Endodermal cell (in vitro differentiated cells): ENCODE data around the gene RAET1E. TPM values are rescaled to one million over a fixed set of nuclear protein-coding genes. Genes with fewer than 3 reads are reported as not detected.

Experiments used
- DNase-seq: peaks from one replicate; pipeline ENCODE4 v3.0.0-alpha.2; 2017
- H3K27ac ChIP-seq: 2 replicates; pipeline ENCODE4 v1.5.1; 2013; ENCODE audit warnings: mild to moderate bottlenecking, low read depth, low read length, moderate library complexity
- H3K27me3 ChIP-seq: 2 replicates; pipeline ENCODE4 v1.6.1; 2013; ENCODE audit warnings: mild to moderate bottlenecking, low read length, moderate library complexity; ENCODE audit not compliant: insufficient read depth, control insufficient read depth, poor library complexity, severe bottlenecking
- H3K36me3 ChIP-seq: 2 replicates; pipeline ENCODE4 v1.7.0; 2013; ENCODE audit warnings: mild to moderate bottlenecking, low read length, moderate library complexity; ENCODE audit not compliant: control insufficient read depth, insufficient read depth
- H3K4me1 ChIP-seq: one replicate; pipeline ENCODE4 v1.7.0; 2013; ENCODE audit warnings: low read length; ENCODE audit not compliant: control insufficient read depth, insufficient read depth
- H3K4me3 ChIP-seq: 2 replicates; pipeline ENCODE4 v1.5.1; 2013; ENCODE audit warnings: mild to moderate bottlenecking, low read length, moderate library complexity
- H3K9ac ChIP-seq: 2 replicates; pipeline ENCODE4 v1.6.1; 2013; ENCODE audit warnings: mild to moderate bottlenecking, low read length, moderate library complexity; ENCODE audit not compliant: poor library complexity, severe bottlenecking; ENCODE audit errors: extremely low read depth
- H3K9me3 ChIP-seq: 2 replicates; pipeline ENCODE4 v1.6.1; 2013; ENCODE audit warnings: mild to moderate bottlenecking, low read length, moderate library complexity; ENCODE audit not compliant: control insufficient read depth
- H3K27ac Mint-ChIP-seq: 2 replicates; pipeline ENCODE4 v1.8.0; 2020; ENCODE audit warnings: mixed read lengths
- H3K27me3 Mint-ChIP-seq: 2 replicates; pipeline ENCODE4 v1.8.0; 2021; ENCODE audit warnings: mild to moderate bottlenecking, mixed read lengths; ENCODE audit not compliant: insufficient read depth
- H3K36me3 Mint-ChIP-seq: 2 replicates; pipeline ENCODE4 v1.8.0; 2020; ENCODE audit warnings: low read depth, mixed read lengths
- H3K4me1 Mint-ChIP-seq: 2 replicates; pipeline ENCODE4 v1.8.0; 2020; ENCODE audit warnings: mixed read lengths
- H3K4me3 Mint-ChIP-seq: 2 replicates; pipeline ENCODE4 v1.8.0; 2020; ENCODE audit warnings: mild to moderate bottlenecking, moderate library complexity, mixed read lengths
- H3K9me3 Mint-ChIP-seq: 2 replicates; pipeline ENCODE4 v1.8.0; 2020; ENCODE audit warnings: mild to moderate bottlenecking, mixed read lengths
- WGBS, 2 experiments: methylation state at CpG; one replicate each; pipeline versions ENCODE4 v1.1.5 to v1.1.7; 2013; ENCODE audit warnings: missing lambda C conversion rate in 2 of 2, mixed read lengths in 1 of 2; ENCODE audit not compliant: insufficient coverage in 1 of 2, insufficient read length in 1 of 2; 5-methylcytosine and 5-hydroxymethylcytosine counted together
- total RNA-seq, 2 donors: library from RNA; stranded (reverse); fragmentation: NEBNext Ultra II Directional in 1 of 2; extraction: Animal tissue kit (Norgen Biotek cat#: 25700) in 1 of 2; gene quantifications; 2 replicates in 1 of 2; 3 replicates in 1 of 2; pipeline ENCODE4 v1.2.1, GENCODE V29; 2021
- TF ChIP-seq, protein P1 (sequence below): fragments of 200-600 bp; sonication (generic); conservative IDR thresholded peaks from 2 replicates; pipeline ENCODE4 v1.5.0; 2021; ENCODE audit warnings: antibody characterized with exemption, mild to moderate bottlenecking

Gene RAET1E
- total RNA-seq, 2 donors from 2014 or later, result not detected

DNA sequence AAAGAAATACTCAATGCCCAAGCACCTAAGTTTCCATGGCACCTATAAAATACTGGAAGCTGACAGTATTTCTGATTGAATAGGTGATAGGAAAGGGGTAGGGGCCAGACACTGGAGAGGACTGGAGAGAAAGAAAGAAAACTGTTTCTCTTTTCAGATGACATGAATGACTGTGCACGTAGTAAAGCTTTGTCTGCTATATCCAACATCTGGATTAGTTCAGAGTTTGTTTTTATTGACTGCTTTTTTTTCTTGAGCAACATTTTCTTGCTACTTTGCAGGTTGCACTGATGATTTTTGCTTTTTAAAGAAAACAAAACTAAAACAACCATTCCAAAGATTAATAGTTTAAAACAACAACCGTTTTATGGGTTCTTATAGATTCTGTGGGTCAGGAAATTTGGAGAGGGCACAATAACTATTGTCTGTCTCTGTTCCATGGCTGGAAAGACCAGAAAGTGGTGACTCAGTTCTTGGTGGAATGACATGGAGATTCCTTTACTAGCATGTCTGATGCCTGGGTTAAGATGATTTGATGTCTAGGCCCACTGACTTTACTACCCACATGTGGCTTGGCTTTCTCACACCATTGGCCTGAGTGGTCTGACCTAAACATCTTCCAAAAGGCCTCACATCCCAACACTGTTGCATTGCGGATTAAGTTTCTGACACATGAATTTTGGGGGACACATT, 21.5 kb downstream of the RAET1E start:
- peaks cover 46% of the 10 kb centered on the region for H3K27me3 ChIP-seq
- no peak overlapping the region for H3K4me3 ChIP-seq
- TF ChIP-seq, protein P1, sequence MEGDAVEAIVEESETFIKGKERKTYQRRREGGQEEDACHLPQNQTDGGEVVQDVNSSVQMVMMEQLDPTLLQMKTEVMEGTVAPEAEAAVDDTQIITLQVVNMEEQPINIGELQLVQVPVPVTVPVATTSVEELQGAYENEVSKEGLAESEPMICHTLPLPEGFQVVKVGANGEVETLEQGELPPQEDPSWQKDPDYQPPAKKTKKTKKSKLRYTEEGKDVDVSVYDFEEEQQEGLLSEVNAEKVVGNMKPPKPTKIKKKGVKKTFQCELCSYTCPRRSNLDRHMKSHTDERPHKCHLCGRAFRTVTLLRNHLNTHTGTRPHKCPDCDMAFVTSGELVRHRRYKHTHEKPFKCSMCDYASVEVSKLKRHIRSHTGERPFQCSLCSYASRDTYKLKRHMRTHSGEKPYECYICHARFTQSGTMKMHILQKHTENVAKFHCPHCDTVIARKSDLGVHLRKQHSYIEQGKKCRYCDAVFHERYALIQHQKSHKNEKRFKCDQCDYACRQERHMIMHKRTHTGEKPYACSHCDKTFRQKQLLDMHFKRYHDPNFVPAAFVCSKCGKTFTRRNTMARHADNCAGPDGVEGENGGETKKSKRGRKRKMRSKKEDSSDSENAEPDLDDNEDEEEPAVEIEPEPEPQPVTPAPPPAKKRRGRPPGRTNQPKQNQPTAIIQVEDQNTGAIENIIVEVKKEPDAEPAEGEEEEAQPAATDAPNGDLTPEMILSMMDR, result no peak
- H3K9ac ChIP-seq, result no peak overlapping the region
- Mint-ChIP-seq H3K36me3 (no peaks in the 10 kb centered on the region), H3K27me3 (peaks cover 54% of the 10 kb centered on the region), H3K4me3 (no peak overlapping the region), H3K27ac (no peak overlapping the region), H3K4me1 (no peaks in the 10 kb centered on the region), H3K9me3 (peaks cover 4% of the 10 kb centered on the region)
- H3K36me3 ChIP-seq, result no peaks in the 10 kb centered on the region
- peaks cover 2% of the 10 kb centered on the region for H3K4me1 ChIP-seq
- WGBS, 2 experiments, result 89 to 93% methylated on average over 2 to 3 of the region's 3 CpGs
- H3K9me3 ChIP-seq, result peaks cover 9% of the 10 kb centered on the region
- H3K27ac ChIP-seq, result no peak overlapping the region
- DNase-seq, result no peak

DNA sequence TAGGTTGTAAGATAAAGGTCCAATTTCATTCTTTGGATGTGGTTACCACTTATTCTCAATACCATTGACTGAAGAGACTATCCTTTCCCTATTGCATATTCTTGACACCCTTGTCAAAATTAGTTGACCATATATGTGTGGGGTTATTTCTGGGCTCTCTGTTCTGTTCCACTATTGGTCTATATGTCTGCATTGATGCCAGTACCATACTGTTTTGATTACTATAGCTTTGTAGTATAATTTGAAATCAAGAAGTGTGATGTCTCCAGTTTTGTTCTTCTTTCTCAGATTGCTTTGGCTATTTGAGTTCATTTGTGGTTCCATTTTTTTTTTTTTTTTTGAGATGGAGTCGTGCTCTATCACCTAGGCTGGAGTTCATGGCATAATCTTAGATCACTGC, 25.7 kb downstream of the RAET1E start:
- Mint-ChIP-seq H3K27ac (no peak overlapping the region), H3K36me3 (no peaks in the 10 kb centered on the region), H3K4me1 (peaks cover 3% of the 10 kb centered on the region), H3K4me3 (no peak overlapping the region), H3K9me3 (peaks cover 4% of the 10 kb centered on the region), H3K27me3 (peaks cover 19% of the 10 kb centered on the region)
- Histone ChIP-seq H3K9me3 (peaks cover 11% of the 10 kb centered on the region), H3K36me3 (no peaks in the 10 kb centered on the region), H3K27ac (no peak overlapping the region), H3K4me3 (no peak overlapping the region), H3K27me3 (peaks cover 20% of the 10 kb centered on the region), H3K4me1 (no peaks in the 10 kb centered on the region), H3K9ac (no peak overlapping the region)
- TF ChIP-seq, protein P1, result no peak
- DNase-seq, result no peak
- 80% methylated on average over 1 of the region's 1 CpG; no CpG with 5 or more reads in 1 of the 2 experiments for WGBS, 2 experiments

DNA sequence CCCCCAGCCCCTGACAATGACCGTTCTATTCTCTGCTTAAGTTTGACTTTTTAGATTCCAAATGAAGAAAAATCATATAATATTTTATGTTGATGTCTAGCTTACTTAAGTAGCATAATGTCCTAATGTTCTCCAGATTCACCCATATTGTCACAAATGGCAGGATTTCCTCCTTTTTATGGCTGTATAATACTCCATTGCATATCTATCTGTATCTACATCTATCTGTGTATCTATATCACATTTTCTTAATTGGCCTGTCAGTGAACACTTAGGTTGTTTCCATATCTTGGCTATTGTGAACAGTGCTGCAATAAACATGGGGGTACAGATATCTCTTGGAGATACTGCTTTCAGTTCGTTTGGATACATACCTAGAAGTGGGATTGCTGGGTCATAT, 26.7 kb downstream of the RAET1E start:
- Histone ChIP-seq H3K9ac (no peak overlapping the region), H3K36me3 (no peaks in the 10 kb centered on the region), H3K27me3 (peaks cover 21% of the 10 kb centered on the region), H3K4me3 (no peak overlapping the region), H3K4me1 (no peaks in the 10 kb centered on the region), H3K9me3 (peaks cover 11% of the 10 kb centered on the region), H3K27ac (no peak overlapping the region)
- Mint-ChIP-seq H3K4me3 (no peak overlapping the region), H3K27ac (no peak overlapping the region), H3K27me3 (peaks cover 13% of the 10 kb centered on the region), H3K4me1 (peaks cover 3% of the 10 kb centered on the region), H3K36me3 (no peaks in the 10 kb centered on the region), H3K9me3 (peaks cover 4% of the 10 kb centered on the region)
- 87% methylated on average over 2 of the region's 2 CpGs; no CpG with 5 or more reads in 1 of the 2 experiments for WGBS, 2 experiments
- no peak for DNase-seq
- TF ChIP-seq, protein P1, result no peak
